HEK293 (cell line): Measurements from ENCODE around the gene CD177.

Experiments used
- CTCF ChIA-PET: fragments of 350-600 bp; formaldehyde crosslinking; extraction: SDS; loops from one replicate; lab custom pipeline; 2021; ENCODE audit warnings: antibody characterized with exemption; lab: Yijun Ruan, JAX
- POLR2A ChIA-PET: fragments of 300-600 bp; formaldehyde crosslinking; extraction: SDS; loops from one replicate; lab custom pipeline; 2020; ENCODE audit warnings: antibody characterized with exemption, inconsistent platforms; lab: Yijun Ruan, JAX
- H3K27ac ChIP-seq: fragments of 200-500 bp; sonication (Bioruptor generic); 2 replicates; pipeline ENCODE4 v1.5.1; 2014; ENCODE audit warnings: low read depth, low read length, control low read depth, inconsistent platforms; ENCODE audit errors: extremely low read depth
- H3K36me3 ChIP-seq, 2 experiments: fragments of 200-500 bp in 1 of 2; sonication (Bioruptor generic) in 1 of 2; 1 replicate in 1 of 2; 2 replicates in 1 of 2; pipeline ENCODE4 v1.5.1; 2014 to 2017; ENCODE audit warnings: inconsistent platforms in 2 of 2, low read length in 2 of 2; ENCODE audit not compliant: control insufficient read depth in 2 of 2, insufficient read depth in 1 of 2
- H3K4me1 ChIP-seq: fragments of 200-500 bp; sonication (Bioruptor generic); 2 replicates; pipeline ENCODE4 v1.5.1; 2014; ENCODE audit warnings: mild to moderate bottlenecking, low read length, inconsistent platforms; ENCODE audit not compliant: control insufficient read depth, insufficient read depth
- H3K4me3 ChIP-seq: 2 replicates; pipeline ENCODE4 v1.5.1; 2011; ENCODE audit warnings: low read depth, mild to moderate bottlenecking, control low read depth, low read length, moderate library complexity
- H3K9me3 ChIP-seq: fragments of 200-500 bp; sonication (Bioruptor generic); 2 replicates; pipeline ENCODE4 v1.5.1; 2014; ENCODE audit warnings: low read depth, low read length, inconsistent platforms; ENCODE audit not compliant: control insufficient read depth, insufficient read depth
- PRDM2 ChIP-seq: fragments of 450-650 bp; formaldehyde crosslinking; IDR thresholded peaks from 2 replicates; pipeline ENCODE4 v1.5.1; 2016; ENCODE audit warnings: missing biosample characterization, missing genetic modification characterization, borderline replicate concordance
- SCRT1 ChIP-seq: fragments of 450-650 bp; formaldehyde crosslinking; IDR thresholded peaks from 2 replicates; pipeline ENCODE4 v1.5.1; 2016; ENCODE audit warnings: missing biosample characterization, missing genetic modification characterization, borderline replicate concordance
- ZBTB44 ChIP-seq: fragments of 450-650 bp; IDR thresholded peaks from 2 replicates; pipeline ENCODE4 v1.5.1; 2018; ENCODE audit warnings: missing biosample characterization, mild to moderate bottlenecking, missing genetic modification characterization
- ZNF140 ChIP-seq: fragments of 450-650 bp; formaldehyde crosslinking; IDR thresholded peaks from 2 replicates; pipeline ENCODE4 v1.5.1; 2016; ENCODE audit warnings: missing biosample characterization, missing genetic modification characterization
- ZNF23 ChIP-seq: fragments of 450-650 bp; formaldehyde crosslinking; IDR thresholded peaks from 2 replicates; pipeline ENCODE4 v1.5.1; 2016; ENCODE audit warnings: missing biosample characterization, missing genetic modification characterization, borderline replicate concordance
- ZNF26 ChIP-seq: fragments of 450-650 bp; formaldehyde crosslinking; IDR thresholded peaks from 2 replicates; pipeline ENCODE4 v1.5.1; 2016; ENCODE audit warnings: missing biosample characterization, missing genetic modification characterization
- ZNF292 ChIP-seq: fragments of 450-650 bp; formaldehyde crosslinking; IDR thresholded peaks from 2 replicates; pipeline ENCODE4 v1.5.1; 2016; ENCODE audit warnings: low read depth, missing biosample characterization, missing genetic modification characterization, borderline replicate concordance
- ZNF473 ChIP-seq: fragments of 450-650 bp; formaldehyde crosslinking; IDR thresholded peaks from 2 replicates; pipeline ENCODE4 v1.5.1; 2017; ENCODE audit warnings: missing biosample characterization, missing genetic modification characterization
- ZNF558 ChIP-seq: fragments of 450-650 bp; formaldehyde crosslinking; IDR thresholded peaks from 2 replicates; pipeline ENCODE4 v1.5.1; 2016; ENCODE audit warnings: missing biosample characterization, missing genetic modification characterization
- ZNF777 ChIP-seq: fragments of 450-650 bp; formaldehyde crosslinking; IDR thresholded peaks from 2 replicates; pipeline ENCODE4 v1.5.1; 2017; ENCODE audit warnings: missing biosample characterization, missing genetic modification characterization, borderline replicate concordance
- TF ChIP-seq, protein P1 (sequence below): fragments of 450-650 bp; formaldehyde crosslinking; IDR thresholded peaks from 2 replicates; pipeline ENCODE4 v1.5.1; 2016; ENCODE audit warnings: missing biosample characterization, missing genetic modification characterization
- TF ChIP-seq, protein P2 (sequence below): sonication (generic); formaldehyde crosslinking; IDR thresholded peaks from 2 replicates; pipeline ENCODE4 v1.8.1; 2022; ENCODE audit warnings: mild to moderate bottlenecking, moderate library complexity, missing genetic modification reagents

The CD177 gene

DNA sequence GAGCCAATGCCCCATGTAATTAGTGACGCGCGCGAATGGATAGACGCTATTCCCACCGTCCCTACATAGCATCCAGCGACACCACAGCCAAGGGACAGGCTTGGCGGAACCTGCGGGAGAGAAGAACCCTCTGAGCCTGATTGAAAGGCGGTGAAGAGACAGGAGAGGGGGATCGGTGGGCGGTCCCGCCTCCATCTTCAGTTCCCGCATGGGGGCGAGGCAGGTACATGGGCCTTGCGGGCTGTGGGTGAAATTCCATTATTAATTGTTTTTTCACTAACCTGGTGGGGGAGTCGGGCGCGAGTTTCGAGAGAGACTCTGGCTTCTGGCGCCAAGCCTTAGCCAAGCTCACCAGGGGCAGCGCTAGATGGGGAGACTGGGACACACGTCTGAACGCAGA is 52.8 kb downstream of the CD177 start (continued):
- TF ChIP-seq ZBTB44 (tag by site-specific recombination) (no peak), ZNF23 (tag by site-specific recombination) (no peak)

GRCh38 chr19:43407416-43408005 is 54.0 kb downstream of the CD177 start:
- ChIA-PET POLR2A (interaction anchor here (0.7 kb wide), 1 partner anchor 350 kb away, joined by 3 read pairs; no protein-coding TSS in a partner anchor), CTCF (interaction anchor here (0.5 to 5.6 kb wide), 5 partner anchors 13 to 303 kb away, joined by 3 to 33 read pairs (median 3); no protein-coding TSS in a partner anchor)
- TF ChIP-seq, protein P1, sequence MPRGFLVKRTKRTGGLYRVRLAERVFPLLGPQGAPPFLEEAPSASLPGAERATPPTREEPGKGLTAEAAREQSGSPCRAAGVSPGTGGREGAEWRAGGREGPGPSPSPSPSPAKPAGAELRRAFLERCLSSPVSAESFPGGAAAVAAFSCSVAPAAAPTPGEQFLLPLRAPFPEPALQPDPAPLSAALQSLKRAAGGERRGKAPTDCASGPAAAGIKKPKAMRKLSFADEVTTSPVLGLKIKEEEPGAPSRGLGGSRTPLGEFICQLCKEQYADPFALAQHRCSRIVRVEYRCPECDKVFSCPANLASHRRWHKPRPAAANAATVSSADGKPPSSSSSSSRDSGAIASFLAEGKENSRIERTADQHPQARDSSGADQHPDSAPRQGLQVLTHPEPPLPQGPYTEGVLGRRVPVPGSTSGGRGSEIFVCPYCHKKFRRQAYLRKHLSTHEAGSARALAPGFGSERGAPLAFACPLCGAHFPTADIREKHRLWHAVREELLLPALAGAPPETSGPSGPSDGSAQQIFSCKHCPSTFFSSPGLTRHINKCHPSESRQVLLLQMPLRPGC = no peak
- TF ChIP-seq SCRT1 = no peak
- TF ChIP-seq, protein P2, sequence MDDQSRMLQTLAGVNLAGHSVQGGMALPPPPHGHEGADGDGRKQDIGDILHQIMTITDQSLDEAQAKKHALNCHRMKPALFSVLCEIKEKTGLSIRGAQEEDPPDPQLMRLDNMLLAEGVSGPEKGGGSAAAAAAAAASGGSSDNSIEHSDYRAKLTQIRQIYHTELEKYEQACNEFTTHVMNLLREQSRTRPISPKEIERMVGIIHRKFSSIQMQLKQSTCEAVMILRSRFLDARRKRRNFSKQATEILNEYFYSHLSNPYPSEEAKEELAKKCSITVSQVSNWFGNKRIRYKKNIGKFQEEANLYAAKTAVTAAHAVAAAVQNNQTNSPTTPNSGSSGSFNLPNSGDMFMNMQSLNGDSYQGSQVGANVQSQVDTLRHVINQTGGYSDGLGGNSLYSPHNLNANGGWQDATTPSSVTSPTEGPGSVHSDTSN (CRISPR knock-in tag) = no peak
- TF ChIP-seq ZNF26 = no peak
- TF ChIP-seq ZNF292 (tag by site-specific recombination) = no peak
- no peak for TF ChIP-seq PRDM2
- TF ChIP-seq ZNF140 (tag by site-specific recombination) = no peak
- TF ChIP-seq ZNF558 = no peak
- TF ChIP-seq ZNF473 (tag by site-specific recombination) = no peak
- TF ChIP-seq ZNF777 (tag by site-specific recombination) = no peak
- no peak overlapping the region for H3K4me3 ChIP-seq
- no peaks in the 10 kb centered on the region; the same call in none of the 2 replicates for H3K9me3 ChIP-seq
- no peak overlapping the region for H3K27ac ChIP-seq
- H3K4me1 ChIP-seq = peaks cover 5% of the 10 kb centered on the region
- H3K36me3 ChIP-seq = no peaks in the 10 kb centered on the region
